Left renal cortex interstitium (tissue), 4 donors: ENCODE measurements around the gene PHPT1. TPM values are rescaled to one million over a fixed set of nuclear protein-coding genes. Genes with fewer than 3 reads are reported as not detected.
A peak's percentile ranks its signal among the peaks of the same experiment; 100 is the strongest.
"Not testable (repeated sequence)": the region's sequence is repeated elsewhere in the genome, so short reads cannot be mapped to it uniquely, and the experiment has no call there.

Experiments
- DNase-seq, 4 donors: peaks; one replicate each; pipeline ENCODE4 v3.0.0-alpha.2; 2013; ENCODE audit warnings: low read depth in 4 of 4, low spot score in 2 of 4, missing footprints in 1 of 4
- polyA plus RNA-seq, 4 donors: library from polyadenylated mRNA; unstranded; fragments of 120-200 nt; gene quantifications; one replicate each; pipeline ENCODE4 v1.2.1, GENCODE V29; 2013; ENCODE audit not compliant: insufficient read length in 4 of 4

Gene PHPT1
- 100 to 1,000 TPM in 3 of 4 donors, 10 to 100 TPM in 1; 60.1 to 135 (median 115) TPM for polyA plus RNA-seq

DNA sequence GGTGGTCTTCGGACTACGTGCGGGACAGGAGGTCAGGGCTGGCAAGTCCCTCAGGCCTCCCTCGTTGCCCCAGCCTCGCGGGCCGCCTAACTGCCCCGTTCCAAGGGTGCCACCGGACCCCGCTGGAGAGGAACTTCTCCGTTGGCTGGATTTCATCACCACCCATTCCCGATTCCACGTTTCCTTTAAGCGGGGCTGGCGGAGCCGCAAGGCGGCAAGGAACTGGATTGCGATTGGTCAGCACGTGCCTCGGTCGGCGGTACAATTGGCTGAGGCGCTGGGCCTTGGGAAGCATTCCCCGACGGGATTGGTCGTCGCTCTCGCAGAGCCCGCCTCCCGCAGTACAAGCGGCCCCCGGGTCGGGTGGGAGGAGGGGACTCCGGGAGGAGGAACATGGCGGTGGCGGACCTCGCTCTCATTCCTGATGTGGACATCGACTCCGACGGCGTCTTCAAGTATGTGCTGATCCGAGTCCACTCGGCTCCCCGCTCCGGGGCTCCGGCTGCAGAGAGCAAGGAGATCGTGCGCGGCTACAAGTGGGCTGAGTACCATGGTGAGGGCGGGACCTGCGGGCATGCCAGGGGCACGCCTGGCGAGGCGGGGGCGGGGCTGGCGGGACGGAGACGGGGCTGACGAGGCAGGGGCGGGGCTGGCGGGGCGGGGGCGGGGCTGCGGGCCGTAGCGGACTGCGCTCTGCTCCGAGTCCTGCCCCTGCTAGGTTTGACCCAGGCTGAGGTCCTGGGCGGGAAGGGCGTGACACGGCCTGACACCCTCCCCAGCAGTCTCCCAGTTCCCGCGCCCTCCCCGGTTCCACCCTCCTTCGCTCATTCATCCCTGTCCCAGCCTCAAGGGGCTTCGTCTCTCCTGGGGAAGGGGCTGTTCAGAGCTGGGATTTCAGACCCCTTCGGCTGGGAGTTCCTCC lies at the start of gene PHPT1:
PHPT1 (plus strand) TSS at position 372 of the 922 bp plus-strand sequence; CDS start at position 394, 22 bp downstream.
- peak; percentile 96 to 99 (median 97) for DNase-seq

GRCh38 chr9:136799854-136800657 lies 49.2 kb upstream of the PHPT1 start:
- DNase-seq = peak in 1 of 4 donors; percentile 75

- DNase-seq = no peak
These were observed 46.9 kb upstream of the PHPT1 start for GRCh38 chr9:136802321-136802720.

DNA sequence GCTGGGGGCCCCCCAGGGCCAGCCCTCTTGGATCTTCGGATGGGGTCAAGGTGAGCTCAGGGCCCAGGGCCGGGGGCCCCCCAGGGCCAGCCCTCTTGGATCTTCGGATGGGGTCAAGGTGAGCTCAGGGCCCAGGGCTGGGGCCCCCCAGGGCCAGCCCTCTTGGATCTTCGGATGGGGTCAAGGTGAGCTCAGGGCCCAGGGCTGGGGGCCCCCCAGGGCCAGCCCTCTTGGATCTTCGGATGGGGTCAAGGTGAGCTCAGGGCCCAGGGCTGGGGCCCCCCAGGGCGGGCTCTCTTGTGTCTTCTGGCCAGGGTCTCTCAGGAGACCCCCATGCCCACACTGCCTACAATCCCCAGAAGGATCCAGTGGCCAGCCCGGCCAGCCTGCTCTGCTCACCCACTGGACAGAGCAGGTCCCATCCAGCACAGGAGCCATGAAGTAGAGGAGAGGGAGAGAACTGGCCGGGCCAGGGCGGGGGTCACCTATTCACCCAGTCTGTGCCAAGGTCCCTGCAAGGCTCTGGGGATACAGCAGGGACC lies 46.1 kb upstream of the PHPT1 start:
- not testable (repeated sequence) for DNase-seq

GRCh38 chr9:136803551-136804508 lies 45.4 kb upstream of the PHPT1 start:
- no peak for DNase-seq

GRCh38 chr9:136804509-136805206 lies 44.6 kb upstream of the PHPT1 start:
- no peak for DNase-seq

DNA sequence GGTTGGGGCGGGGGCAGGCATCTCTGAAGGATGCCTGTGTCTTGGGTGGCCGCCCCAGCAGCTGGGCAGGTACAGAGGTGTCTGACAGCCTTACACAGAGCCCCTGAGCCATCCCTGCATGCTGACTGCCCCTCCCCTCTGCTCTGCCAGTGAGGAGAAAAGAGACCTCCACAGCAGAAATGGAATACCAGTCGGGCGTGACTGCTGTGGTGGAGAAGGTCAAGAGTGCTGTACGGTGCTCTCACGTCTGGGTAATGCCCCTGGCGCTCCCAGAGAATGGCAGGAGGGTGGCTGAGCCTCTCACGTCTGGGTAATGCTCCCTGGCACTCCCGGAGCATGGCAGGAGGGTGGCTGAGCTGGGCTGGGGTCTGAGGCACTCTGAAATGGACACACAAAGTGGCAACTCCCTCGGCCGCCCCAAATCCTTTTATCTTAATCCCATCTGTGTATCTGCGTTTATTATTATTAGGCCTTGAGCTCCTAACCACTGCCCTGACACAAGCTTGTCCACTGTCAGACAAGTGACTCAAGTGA lies 43.9 kb upstream of the PHPT1 start:
- no peak for DNase-seq

DNA sequence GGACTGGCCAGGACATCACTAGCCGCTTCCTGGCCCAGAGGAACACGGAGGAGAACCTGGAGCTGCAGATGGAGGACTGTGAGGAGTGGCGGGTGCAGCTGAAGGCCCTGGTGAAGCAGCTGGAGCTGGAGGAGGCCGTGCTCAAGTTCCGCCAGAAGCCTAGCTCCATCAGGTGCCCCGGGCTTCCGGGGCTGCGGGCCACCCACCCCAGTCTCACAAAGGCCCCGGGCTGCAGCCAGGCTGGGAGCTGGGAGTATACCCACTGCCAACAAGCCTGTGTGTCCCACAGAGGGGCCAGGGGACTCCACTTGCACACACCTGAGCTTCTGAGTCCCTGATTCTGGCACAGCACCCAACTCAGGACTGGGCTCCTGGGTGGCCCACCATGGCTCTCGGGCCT lies 43.1 kb upstream of the PHPT1 start:
- DNase-seq = no peak

GRCh38 chr9:136806631-136807201 lies 42.5 kb upstream of the PHPT1 start:
- DNase-seq = no peak

GRCh38 chr9:136807281-136808074 lies 41.7 kb upstream of the PHPT1 start, which contains the start of gene RABL6:
Gene RABL6 (plus strand): TSS chr9:136807948. CDS start chr9:136808197, 249 bp downstream.
- DNase-seq = no peak

GRCh38 chr9:136808075-136808805 lies 41.0 kb upstream of the PHPT1 start:
- DNase-seq = no peak

GRCh38 chr9:136808806-136809158 lies 40.4 kb upstream of the PHPT1 start:
- no peak for DNase-seq

DNA sequence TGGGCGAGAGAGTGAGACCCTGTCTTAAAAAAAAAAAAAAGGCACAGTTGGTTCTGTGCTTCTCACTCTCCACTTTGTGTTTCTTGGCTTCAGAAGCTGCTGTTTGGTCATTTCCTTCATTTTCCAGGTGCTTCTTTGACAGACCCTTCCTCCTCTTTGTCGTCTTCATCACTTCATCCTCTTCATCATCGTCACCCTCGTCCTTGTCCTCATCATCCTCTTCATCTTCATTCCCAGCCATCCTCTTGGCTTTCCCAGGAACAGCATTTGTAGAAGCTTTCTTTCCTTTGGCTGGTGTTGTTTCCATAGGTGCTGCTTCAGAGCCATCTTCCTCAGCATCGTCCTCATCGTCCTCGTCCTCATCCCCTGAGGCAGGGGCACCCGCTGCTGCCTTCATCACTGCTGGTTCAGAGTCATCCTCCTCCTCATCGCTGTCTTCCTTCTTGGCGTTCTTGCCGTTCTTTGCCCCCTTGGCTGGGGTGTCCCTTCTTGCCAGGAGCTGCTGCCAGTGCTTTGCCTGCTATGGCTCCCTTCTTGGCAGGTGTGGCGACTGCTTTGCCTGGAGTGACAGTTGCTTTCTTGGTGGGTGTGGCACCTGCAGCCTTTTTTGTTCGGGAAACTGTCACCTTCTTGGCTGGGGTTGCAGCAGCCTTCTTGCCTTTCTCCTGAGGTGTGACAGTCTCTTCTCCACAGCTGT lies 34.3 kb upstream of the PHPT1 start:
- no peak for DNase-seq

DNA sequence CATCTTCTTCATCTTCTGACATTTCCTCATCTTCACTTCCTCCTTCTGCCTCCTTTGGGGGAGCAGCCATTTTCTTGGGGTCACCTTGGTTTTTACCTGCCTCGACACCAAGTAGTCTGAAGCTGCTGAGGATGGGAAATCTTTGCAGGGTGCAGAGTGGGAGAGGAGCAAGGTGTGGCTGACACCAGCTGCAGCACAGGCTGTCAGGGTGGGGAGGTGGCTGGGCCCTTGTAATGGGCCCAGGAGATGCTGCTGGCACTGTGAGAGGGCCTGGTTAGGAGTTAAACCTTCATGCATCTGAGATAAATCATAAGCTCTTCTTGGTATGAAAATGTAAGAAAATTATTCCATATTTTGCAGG lies 33.8 kb upstream of the PHPT1 start:
- no peak for DNase-seq

DNA sequence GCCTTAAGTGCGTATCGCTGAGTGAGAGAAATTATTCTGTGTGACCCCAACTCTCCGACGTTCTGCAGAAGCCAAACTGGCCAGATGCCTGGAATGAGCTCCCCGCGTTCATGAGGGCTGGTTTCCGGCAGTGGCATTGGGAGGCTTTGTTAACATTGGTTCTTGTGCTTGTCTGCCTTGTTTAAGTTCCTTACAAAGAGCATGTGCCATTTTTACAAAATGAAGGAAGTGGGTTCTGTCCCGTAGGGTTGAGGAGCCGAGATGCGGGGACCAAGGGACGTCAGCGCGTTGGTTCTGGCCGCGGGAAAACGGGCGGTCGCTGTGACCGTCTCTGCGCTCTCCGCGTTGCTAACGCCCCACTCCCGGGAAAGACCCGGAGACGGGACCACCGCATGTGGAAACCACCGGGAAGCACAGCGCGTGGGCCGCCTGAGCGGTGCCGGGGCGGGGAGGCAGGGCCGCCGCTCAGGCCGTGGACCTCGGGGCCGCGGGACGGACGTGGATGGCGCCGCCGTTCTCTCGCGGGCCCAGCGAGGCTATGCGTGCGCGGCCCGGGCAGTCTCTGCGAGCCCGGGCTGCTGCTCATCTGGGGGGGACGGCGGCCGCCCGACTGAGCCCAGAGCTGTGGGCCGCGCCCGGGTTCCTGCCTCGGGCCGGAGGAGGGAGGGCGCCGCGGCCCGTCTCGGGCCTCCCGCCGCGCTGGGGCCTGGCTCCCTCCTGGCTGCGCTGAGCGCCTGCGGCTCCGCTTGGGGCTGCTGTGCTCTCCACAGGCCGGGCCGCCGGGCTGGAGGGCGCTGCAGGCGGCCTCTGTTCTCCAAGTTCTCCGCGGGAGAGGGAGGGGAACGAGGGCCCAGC lies 28.0 kb upstream of the PHPT1 start:
- no peak for DNase-seq
